HEK293T (cell line): Measurements from ENCODE around the gene PPP1R14B.
A peak's percentile ranks its signal among the peaks of the same experiment; 100 is the strongest.

ENCODE experiments used
- CTCF ChIA-PET: fragments of 350-600 bp; formaldehyde crosslinking; extraction: SDS; loops from one replicate; lab custom pipeline; 2021; ENCODE audit warnings: antibody characterized with exemption, inconsistent platforms; lab: Yijun Ruan, JAX
- POLR2A ChIA-PET: fragments of 350-600 bp; formaldehyde crosslinking; extraction: SDS; loops from one replicate; lab custom pipeline; 2020; ENCODE audit warnings: antibody characterized with exemption, inconsistent platforms; lab: Yijun Ruan, JAX
- DNase-seq: peaks from one replicate; pipeline ENCODE4 v3.0.0; 2012; ENCODE audit warnings: mixed read lengths; ENCODE audit errors: extremely low spot score
- ARNT ChIP-seq: fragments of 450-650 bp; IDR thresholded peaks from 2 replicates; pipeline ENCODE4 v1.6.1; 2017; ENCODE audit warnings: mild to moderate bottlenecking
- BHLHE40 ChIP-seq: fragments of 450-650 bp; IDR thresholded peaks from 2 replicates; pipeline ENCODE4 v1.6.1; 2016; ENCODE audit warnings: mild to moderate bottlenecking, moderate library complexity, borderline replicate concordance
- CTBP1 ChIP-seq: fragments of 450-650 bp; IDR thresholded peaks from 2 replicates; pipeline ENCODE4 v1.6.1; 2016; ENCODE audit warnings: borderline replicate concordance
- ELF4 ChIP-seq: fragments of 450-650 bp; IDR thresholded peaks from 2 replicates; pipeline ENCODE4 v1.6.1; 2017; ENCODE audit warnings: antibody characterized with exemption
- FOXA1 ChIP-seq: fragments of 450-650 bp; IDR thresholded peaks from 2 replicates; pipeline ENCODE4 v1.6.1; 2016; ENCODE audit warnings: mild to moderate bottlenecking
- FOXK2 ChIP-seq: fragments of 450-650 bp; IDR thresholded peaks from 2 replicates; pipeline ENCODE4 v1.6.1; 2016; ENCODE audit warnings: mild to moderate bottlenecking
- FOXM1 ChIP-seq: fragments of 450-650 bp; IDR thresholded peaks from 2 replicates; pipeline ENCODE4 v1.6.1; 2017; ENCODE audit warnings: mild to moderate bottlenecking, borderline replicate concordance
- HDGF ChIP-seq: fragments of 450-650 bp; IDR thresholded peaks from 2 replicates; pipeline ENCODE4 v1.6.1; 2017; ENCODE audit warnings: antibody characterized with exemption, borderline replicate concordance
- L3MBTL2 ChIP-seq: fragments of 450-650 bp; conservative IDR thresholded peaks from 2 replicates; pipeline ENCODE4 v1.6.1; 2016; ENCODE audit warnings: mild to moderate bottlenecking
- LEF1 ChIP-seq: fragments of 450-650 bp; IDR thresholded peaks from 2 replicates; pipeline ENCODE4 v1.6.1; 2017; ENCODE audit warnings: mild to moderate bottlenecking, borderline replicate concordance
- NFRKB ChIP-seq: fragments of 450-650 bp; IDR thresholded peaks from 2 replicates; pipeline ENCODE4 v1.6.1; 2016; ENCODE audit warnings: mild to moderate bottlenecking, moderate library complexity
- SP1 ChIP-seq: fragments of 450-650 bp; IDR thresholded peaks from 2 replicates; pipeline ENCODE4 v1.6.1; 2017
- SUZ12 ChIP-seq: fragments of 450-650 bp; IDR thresholded peaks from 2 replicates; pipeline ENCODE4 v1.6.1; 2016; ENCODE audit warnings: mild to moderate bottlenecking
- TARDBP ChIP-seq: fragments of 450-650 bp; IDR thresholded peaks from 2 replicates; pipeline ENCODE4 v1.6.1; 2016
- ZNF384 ChIP-seq: fragments of 450-650 bp; IDR thresholded peaks from 2 replicates; pipeline ENCODE4 v1.6.1; 2016
- TF ChIP-seq, protein P1 (sequence below): fragments of 450-650 bp; IDR thresholded peaks from 2 replicates; pipeline ENCODE4 v1.6.1; 2016

Gene PPP1R14B

DNA sequence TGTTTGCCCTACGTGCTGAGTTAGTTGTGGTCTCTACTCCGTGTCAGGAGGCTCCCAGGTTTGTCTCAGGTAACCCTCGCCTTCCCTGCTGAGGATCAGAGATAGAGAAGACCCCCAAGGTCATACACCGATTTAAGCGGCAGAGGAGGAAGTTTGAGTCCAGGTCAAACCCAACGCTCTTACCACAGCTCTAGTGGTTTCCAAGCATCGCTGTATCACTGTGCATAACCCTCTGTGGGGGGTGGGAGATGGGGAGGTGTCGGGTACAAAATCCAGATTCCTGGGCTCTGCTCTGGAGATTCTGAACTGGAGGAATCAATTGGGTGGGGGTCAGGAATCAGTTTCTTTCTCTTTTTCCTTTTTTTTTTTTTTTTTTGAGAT lies 15.8 kb downstream of the PPP1R14B start:
- no peak for DNase-seq
- ChIA-PET POLR2A (interaction anchor here (0.7 to 5.3 kb wide), 5 partner anchors 14 to 49 kb away, joined by 3 to 59 read pairs (median 3); partner anchors contain the start of genes FKBP2 and PPP1R14B), CTCF (no interaction called here)
- TF ChIP-seq CTBP1 (no peak), L3MBTL2 (no peak), NFRKB (no peak)

DNA sequence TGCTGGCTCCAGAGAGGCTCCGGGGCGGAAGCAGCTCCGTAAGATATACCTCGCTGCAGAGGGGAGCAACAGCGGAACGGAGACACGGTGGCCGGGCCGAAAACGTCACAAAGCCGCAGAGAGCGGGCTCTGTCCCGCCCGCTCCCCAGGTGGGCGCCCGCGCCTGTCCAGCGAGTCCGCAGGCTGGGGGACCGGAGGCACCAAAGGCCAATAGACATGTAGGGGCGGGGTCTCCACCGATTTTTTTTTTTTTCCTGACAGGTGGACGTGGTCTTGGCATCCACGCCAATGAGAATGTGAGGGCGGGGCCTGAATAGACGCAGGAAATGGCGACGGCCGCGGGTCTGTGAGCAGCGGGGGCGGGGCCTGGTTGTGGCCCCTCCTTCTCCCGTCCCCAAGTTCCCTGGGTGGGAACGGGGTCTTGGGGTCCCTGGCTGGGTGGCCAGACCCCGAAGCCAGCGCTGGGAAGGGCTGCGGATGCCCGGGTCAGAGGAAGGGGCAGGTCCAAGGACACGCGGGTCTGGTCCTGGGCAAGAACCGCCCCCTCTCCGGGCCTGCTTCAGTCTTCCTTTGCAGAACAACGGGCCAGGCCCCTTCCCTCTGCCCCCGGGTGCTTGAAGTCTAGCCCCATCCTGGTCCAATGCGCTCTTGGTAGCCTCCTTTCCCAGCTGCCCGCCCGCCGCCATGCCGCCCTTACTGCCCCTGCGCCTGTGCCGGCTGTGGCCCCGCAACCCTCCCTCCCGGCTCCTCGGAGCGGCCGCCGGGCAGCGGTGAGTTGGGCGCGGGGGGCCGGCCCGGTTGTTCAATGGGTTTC lies 16.4 kb downstream of the PPP1R14B start, which contains the start of gene DNAJC4:
DNAJC4 (plus strand) TSS at position 378 of the 814 bp plus-strand sequence; CDS start at position 685, 307 bp downstream.
- peak; percentile 79 for DNase-seq
- TF ChIP-seq LEF1 (no peak), SP1 (no peak), SUZ12 (no peak), ZNF384 (peak; percentile 96), BHLHE40 (no peak), L3MBTL2 (no peak)
- TF ChIP-seq, protein P1, sequence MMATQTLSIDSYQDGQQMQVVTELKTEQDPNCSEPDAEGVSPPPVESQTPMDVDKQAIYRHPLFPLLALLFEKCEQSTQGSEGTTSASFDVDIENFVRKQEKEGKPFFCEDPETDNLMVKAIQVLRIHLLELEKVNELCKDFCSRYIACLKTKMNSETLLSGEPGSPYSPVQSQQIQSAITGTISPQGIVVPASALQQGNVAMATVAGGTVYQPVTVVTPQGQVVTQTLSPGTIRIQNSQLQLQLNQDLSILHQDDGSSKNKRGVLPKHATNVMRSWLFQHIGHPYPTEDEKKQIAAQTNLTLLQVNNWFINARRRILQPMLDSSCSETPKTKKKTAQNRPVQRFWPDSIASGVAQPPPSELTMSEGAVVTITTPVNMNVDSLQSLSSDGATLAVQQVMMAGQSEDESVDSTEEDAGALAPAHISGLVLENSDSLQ, result peak; percentile 83
- POLR2A ChIA-PET, result interaction anchor here (0.7 to 5.3 kb wide), 5 partner anchors 14 to 49 kb away, joined by 3 to 59 read pairs (median 3); partner anchors contain the start of genes FKBP2 and PPP1R14B
- CTCF ChIA-PET, result no interaction called here

DNA sequence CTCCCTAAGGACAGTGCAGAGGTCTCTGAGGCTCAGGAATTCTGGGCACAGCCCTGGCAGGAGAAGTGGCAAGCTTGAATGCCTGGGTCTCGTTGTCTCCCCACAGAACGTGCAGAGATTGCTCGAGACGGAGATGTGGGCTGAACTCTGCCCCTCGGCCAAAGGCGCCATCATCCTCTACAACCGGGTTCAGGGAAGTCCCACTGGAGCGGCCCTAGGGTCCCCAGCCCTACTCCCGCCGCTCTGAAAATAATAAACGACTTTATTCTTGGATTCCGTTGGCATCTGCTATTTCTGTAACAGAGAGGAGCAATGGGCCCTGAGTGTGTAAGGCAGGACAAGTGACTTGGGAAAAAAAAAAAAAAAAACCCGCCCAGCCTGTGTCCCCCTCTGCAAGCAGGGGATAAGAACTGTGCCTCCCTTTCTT lies 17.0 kb downstream of the PPP1R14B start:
- no peak for DNase-seq
- ChIA-PET CTCF (no interaction called here), POLR2A (interaction anchor here (0.6 to 5.3 kb wide), 2 partner anchors 15 to 375 kb away, joined by 3 to 59 read pairs; partner anchors contain the start of genes FKBP2 and PPP1R14B)
- no peak for TF ChIP-seq SP1
- no peak for TF ChIP-seq HDGF
- no peak for TF ChIP-seq CTBP1
- TF ChIP-seq ARNT, result no peak
- TF ChIP-seq, protein P1, result no peak
- no peak for TF ChIP-seq TARDBP

DNA sequence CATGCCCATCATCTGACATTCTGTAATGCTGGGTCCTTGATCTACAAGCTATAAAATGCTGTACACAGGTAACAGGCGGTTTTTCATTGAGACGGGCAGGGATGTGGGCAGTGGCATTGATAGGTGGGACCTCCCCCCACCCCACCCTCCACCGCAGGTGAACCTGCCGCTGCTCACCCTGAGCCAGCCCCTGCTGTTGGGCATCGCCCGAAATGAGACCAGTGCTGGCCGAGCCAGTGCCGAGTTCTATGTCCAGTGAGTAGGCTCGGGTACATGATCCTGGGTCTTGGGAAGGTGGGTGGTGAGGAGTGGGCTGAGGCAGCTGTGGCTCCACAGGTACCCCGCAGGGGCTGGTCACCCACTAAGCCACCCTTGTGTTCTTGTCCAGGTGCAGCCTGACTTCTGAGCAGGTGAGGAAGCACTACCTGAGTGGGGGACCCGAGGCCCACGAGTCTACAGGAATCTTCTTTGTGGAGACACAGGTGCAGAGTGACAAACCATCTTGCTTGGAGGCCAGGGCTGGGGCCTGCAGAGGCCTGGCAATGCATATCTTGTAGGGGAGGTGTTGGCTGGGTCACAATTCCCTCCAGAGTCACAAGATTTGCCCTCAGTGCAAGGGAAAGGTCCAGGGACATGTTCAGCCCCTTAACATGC lies 17.5 kb downstream of the PPP1R14B start:
- no peak for TF ChIP-seq TARDBP
- TF ChIP-seq BHLHE40, result no peak
- no peak for TF ChIP-seq FOXM1
- no peak for TF ChIP-seq ARNT
- TF ChIP-seq SUZ12, result no peak
- TF ChIP-seq CTBP1, result no peak
- no peak for TF ChIP-seq NFRKB
- no peak for TF ChIP-seq SP1
- no peak for TF ChIP-seq FOXA1
- TF ChIP-seq, protein P1, result no peak
- no peak for TF ChIP-seq FOXK2
- no peak for TF ChIP-seq ZNF384
- ChIA-PET CTCF (interaction anchor here (0.7 kb wide), 1 partner anchor 55 kb away, joined by 3 read pairs; no protein-coding TSS in a partner anchor), POLR2A (interaction anchor here (0.6 to 5.3 kb wide), 3 partner anchors 16 to 374 kb away, joined by 3 to 59 read pairs (median 3); partner anchors contain the start of genes FKBP2 and PPP1R14B)
- DNase-seq, result no peak

DNA sequence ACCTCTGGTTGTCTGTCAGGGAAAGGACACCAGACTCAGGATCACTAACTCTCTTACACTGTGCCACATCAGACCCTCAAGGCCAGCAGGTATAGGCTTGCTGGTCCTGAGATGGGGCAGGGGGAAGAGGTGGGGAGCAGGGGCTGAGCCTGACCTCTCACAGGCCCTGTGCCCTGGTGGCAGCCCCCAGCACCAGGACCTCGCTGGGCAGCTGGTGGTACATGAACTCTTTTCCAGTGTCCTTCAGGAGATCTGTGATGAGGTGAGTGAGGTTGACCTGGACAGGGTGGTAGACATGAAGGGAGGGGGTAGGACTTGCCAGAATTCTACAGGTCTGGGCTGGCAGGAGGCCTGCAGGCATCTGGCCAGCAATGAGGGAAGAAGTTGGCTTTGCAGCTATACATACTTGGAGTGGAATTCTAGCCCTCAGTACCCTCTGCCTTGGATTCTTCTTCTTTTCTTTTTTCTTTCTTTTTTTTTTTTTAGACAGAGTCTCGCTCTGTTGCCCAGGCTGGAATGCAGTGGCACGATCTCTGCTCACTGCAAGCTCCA lies 19.3 kb downstream of the PPP1R14B start:
- CTCF ChIA-PET, result interaction anchor here (0.6 to 1.9 kb wide), 2 partner anchors 23 to 25 kb away, joined by 3 to 5 read pairs; no protein-coding TSS in a partner anchor

DNA sequence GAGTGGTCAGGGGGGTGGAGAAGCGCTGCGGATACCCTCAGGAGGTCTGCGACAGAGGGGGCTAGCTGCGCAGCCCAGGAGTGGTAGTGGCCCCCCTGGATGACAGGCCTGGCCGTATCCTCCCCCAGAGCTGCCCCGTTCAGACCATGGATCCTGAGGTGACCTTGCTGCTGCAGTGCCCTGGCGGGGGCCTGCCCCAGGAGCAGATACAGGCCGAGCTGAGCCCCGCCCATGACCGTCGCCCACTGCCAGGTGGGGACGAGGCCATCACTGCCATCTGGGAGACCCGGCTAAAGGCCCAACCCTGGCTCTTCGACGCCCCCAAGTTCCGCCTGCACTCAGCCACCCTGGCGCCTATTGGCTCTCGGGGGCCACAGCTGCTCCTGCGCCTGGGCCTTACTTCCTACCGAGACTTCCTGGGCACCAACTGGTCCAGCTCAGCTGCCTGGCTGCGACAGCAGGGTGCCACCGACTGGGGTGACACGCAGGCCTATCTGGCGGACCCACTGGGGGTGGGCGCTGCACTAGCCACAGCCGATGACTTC lies 20.2 kb downstream of the PPP1R14B start:
- ChIA-PET POLR2A (interaction anchor here (1.0 to 2.0 kb wide), 15 partner anchors 10 to 91 kb away, joined by 3 to 11 read pairs (median 5); partner anchors contain the start of genes FKBP2, PPP1R14B, PRDX5 and STIP1), CTCF (interaction anchor here (0.5 to 1.9 kb wide), 4 partner anchors 18 to 383 kb away, joined by 3 to 5 read pairs (median 4); no protein-coding TSS in a partner anchor)
- TF ChIP-seq SUZ12 (no peak), SP1 (no peak), CTBP1 (no peak), FOXA1 (no peak), LEF1 (no peak), BHLHE40 (no peak), TARDBP (no peak), FOXM1 (no peak), ELF4 (no peak), ZNF384 (no peak), L3MBTL2 (no peak), HDGF (no peak), FOXK2 (no peak), ARNT (no peak), NFRKB (no peak)
- no peak for DNase-seq

More for the DNA sequence above, 19.3 kb downstream of the PPP1R14B start:
- POLR2A ChIA-PET, result interaction anchor here (1.8 to 2.0 kb wide), 4 partner anchors 12 to 23 kb away, joined by 4 to 10 read pairs (median 6); partner anchors contain the start of gene PPP1R14B
- DNase-seq, result no peak
- no peak for TF ChIP-seq ZNF384
- TF ChIP-seq FOXK2, result no peak
- no peak for TF ChIP-seq L3MBTL2
- no peak for TF ChIP-seq NFRKB
